Thyroid gland (tissue), 4 donors: ENCODE measurements around the gene SLC6A17.

ENCODE experiments used
- CTCF ChIP-seq, 6 experiments: fragments of 200-600 bp in 3 of 6; fragments of 450-650 bp in 3 of 6; sonication (generic) in 3 of 6; IDR thresholded peaks; one replicate each; pipeline ENCODE4 v1.5.1; 2016 to 2019; ENCODE audit warnings: antibody characterized with exemption in 6 of 6, mild to moderate bottlenecking in 2 of 6, inconsistent platforms in 1 of 6, moderate library complexity in 1 of 6
- POLR2A ChIP-seq, 2 donors: fragments of 450-650 bp; IDR thresholded peaks; one replicate each; pipeline ENCODE4 v1.6.1; 2017; ENCODE audit warnings: antibody characterized with exemption in 2 of 2, mild to moderate bottlenecking in 2 of 2, moderate library complexity in 1 of 2

DNA sequence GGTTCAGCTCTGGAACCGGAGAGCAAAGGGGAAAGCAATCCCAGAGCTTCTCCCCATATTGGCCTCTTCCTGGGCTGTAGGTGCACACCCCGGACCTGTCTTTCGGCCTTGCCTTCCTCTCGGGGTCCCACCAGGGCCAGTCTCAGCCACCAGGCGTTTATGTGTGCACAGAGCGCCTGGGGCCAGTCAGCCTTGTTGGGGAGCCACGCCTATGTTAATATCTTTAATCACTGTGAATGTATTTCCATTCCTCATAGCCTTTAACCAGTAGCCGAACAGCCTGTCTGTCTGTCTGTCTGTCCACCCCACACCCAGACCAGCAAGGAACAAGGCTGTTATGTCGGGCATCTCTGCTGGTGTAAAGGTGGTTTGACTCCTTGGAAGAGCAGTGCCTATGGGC lies 78.6 kb downstream of the SLC6A17 start:
- TF ChIP-seq CTCF (IDR thresholded peaks at IDR 0.05), result no peak
- TF ChIP-seq POLR2A (IDR thresholded peaks at IDR 0.05), result no peak
